Muscle of back (tissue), 11 donors: Measurements from ENCODE around the gene PRKCE. TPM values are rescaled to one million over a fixed set of nuclear protein-coding genes. Genes with fewer than 3 reads are reported as not detected.
A peak's percentile ranks its signal among the peaks of the same experiment; 100 is the strongest.

Experiments
- DNase-seq, 3 donors: peaks; one replicate each; pipeline versions ENCODE4 v3.0.0 to v3.0.0-alpha.2; 2013
- polyA plus RNA-seq, 10 donors: library from polyadenylated mRNA; unstranded; fragments of 120-200 nt; gene quantifications; one replicate each; pipeline ENCODE4 v1.2.1, GENCODE V29; 2013; ENCODE audit not compliant: insufficient read length in 10 of 10

Gene PRKCE
- polyA plus RNA-seq, 10 donors: 4.6 to 7.8 (median 6.1) TPM

- DNase-seq: peak in 1 of 3 donors; percentile 36
Measured at GRCh38 chr2:45724335-45724734, 72.9 kb downstream of the PRKCE start.

DNA sequence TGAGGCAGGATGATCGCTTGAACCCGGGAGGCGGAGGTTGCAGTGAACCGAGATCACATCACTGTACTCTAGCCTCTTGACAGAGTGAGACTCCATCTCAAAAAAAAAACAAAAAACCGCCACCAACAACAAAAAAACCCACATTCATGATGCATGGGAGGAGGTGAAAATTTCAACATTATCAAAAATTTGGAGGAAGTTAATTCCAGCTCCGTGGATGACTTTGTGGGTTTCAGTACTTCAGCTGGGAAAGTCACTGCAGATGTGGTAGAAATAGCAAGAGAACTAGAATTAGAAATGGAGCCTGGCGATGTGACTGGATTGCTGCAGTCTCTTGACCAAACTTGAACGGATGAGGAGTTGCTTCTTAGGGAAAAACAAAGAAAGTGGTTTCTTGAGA, 74.3 kb downstream of the PRKCE start:
- no peak for DNase-seq

DNA sequence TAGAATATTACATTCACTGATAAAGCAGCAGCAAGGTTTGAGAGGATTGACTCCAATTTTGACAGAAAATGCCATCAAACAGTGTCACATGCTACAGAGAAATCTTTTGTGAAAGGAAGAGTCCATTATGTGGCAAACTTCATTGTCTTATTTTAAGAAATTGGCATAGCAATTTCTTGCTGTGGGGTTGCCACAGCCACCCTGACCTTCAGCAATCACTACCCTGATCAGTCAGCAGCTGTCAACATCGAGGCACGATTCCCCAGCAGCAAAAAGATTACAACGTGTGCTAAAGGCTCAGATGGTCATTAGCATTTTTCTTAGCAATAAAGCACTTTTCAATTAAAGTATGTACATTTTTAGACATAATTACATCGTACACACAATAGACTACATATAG, 74.7 kb downstream of the PRKCE start:
- no peak for DNase-seq

- no peak for DNase-seq
Measured at GRCh38 chr2:45728458-45728942, 77.0 kb downstream of the PRKCE start.

- no peak for DNase-seq
Measured at GRCh38 chr2:45729753-45730512, 78.5 kb downstream of the PRKCE start.

DNA sequence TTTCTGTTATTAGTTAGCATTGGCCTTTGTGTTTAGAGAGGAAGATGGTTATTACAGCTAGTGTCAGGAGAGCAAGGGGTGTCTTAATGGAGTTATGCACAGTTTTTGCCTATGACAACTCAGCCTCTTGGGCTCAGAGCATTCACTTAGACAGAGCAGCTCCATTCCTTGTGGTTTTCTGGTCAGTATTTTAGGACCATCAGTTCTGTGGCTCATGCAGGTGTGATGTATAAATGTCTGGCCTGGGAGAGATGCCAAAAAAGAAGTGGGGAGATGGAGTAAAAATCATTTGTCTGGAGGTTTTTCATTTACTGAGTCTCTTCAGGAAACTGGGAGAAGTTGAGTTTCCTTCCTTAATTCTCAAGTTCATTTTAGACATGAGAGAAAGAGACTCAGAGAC, 79.7 kb downstream of the PRKCE start:
- DNase-seq: no peak

DNA sequence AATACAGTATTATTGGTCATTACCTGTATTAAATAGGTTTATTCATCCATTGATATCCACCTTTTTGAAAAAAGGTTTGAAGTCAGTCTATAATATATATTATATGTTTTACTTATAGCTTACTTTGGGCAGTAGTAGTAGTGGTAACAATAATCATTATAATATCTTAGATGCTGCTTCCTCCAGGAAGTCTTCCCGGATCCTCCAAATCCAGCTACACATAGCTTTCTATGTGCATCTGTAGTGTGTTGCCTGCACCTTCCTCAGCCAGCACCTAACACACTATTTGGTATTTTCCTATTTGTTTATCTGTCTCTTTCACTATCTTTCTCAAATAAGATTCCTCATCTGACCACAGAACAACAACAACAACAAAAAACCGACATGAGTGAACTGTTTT, 81.0 kb downstream of the PRKCE start:
- no peak for DNase-seq

- no peak for DNase-seq
Measured at GRCh38 chr2:45732946-45733345, 81.5 kb downstream of the PRKCE start.

DNA sequence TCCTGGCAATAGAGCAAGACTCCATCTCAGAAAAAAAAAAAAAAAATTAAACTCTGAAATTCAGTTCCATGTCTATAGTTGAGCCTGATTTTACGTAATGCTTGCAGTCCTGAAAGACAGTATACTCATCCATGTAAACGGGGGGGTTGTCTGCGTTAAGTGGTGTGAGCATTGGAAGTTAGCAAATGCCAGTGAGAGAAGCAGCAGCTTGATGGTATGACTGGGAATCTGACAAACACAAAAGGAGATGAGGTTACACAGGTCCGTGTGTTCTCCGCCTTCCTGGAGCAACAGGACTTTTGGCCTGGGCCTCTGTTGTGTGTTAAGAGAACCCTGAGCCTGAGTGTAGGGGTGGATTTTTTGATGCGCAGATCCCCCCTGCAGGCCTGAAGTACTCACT, 82.9 kb downstream of the PRKCE start:
- DNase-seq: no peak

DNA sequence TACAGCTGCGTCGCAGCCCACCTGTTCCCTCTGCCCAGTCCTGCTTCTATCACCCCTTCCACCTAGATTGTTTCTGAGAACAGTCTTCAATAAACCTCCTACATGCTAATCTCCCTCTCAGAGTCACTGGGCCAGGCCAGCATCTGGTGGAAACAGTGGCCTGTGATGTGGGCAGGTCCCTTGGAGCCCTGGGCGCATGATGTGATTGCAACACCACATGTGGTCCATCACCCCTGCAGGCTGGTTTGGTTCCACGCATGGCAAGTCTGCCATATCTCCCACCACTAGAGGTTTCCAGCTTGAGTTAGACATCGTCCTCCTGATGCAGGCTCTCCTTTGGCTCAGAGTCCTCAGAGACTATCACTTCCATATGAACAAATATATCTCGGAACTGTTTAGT, 83.5 kb downstream of the PRKCE start:
- DNase-seq: no peak

GRCh38 chr2:45736757-45737704, 85.6 kb downstream of the PRKCE start:
- no peak for DNase-seq

DNA sequence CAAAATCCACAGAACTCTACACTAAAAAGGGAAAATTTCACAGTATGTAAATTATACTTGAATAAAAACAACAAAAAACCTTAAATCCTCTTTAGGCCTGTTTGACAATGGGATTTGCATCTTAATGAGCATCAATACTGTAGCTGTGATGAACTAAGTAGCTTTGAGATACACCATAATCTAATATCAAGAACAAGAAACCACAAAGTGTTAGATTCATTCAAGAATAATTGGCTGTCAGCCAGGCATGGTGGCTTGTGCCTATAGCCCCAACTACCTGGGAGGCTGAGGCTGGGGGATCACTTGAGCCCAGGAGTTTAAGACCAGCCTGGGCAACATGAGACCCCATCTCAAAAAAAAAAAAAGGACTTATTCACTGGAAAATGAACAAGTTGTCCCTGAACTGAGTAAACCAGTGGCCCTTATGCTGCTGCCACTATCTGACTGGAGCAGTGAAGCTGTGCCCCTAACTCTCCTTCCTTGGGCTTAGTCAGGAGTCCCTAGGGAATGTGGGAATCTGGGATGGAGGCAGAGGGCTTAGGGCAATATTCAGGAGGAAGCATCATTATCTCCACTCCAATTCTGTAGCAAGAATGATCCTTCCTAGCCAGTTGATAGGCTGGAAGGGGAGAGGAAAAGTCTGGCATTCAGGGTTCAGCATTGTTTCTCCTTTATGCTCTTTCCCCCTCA, 88.5 kb downstream of the PRKCE start:
- peak in 1 of 3 donors; percentile 29 for DNase-seq

- DNase-seq: no peak
Measured at GRCh38 chr2:45741161-45741850, 89.8 kb downstream of the PRKCE start.

DNA sequence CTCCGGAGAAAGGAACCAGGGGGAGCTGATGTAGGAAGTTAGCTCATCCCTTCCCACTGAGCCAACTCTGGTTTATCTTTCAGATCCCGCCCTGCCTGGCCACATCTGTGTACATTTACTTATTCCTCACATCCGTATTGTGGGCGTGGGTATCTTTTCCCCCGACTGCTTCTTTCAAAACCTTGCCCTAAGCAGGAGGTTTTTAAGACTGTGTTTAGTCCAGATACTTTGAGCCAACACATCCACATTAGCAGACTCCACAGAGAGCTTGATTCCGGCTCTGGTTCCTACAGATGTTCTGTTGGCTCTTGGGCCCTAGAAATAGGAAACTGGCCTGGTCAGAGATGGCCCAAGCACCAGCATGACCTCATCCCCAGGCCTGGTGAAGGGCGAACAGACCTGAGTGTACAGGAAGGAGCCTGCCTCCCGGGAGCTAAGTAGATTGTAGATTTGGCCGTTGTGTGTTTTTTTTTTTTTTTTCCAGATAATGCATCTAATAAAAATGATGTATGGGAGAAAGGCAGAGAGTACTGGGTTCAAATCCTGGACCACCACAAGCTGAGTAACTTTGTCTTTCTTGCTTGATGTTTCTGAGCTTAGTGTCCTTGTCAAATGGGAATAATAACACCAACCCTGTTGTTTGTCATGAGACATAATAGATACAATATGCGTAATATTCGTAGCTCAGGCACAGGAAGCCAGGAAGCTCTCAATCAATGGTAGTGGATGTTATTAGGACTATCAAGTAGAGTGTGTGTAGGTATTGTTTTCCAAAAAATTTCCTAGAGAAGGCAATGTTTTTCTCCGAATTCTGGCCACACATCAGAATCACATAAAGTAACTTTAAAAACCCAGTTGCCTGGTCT, 92.3 kb downstream of the PRKCE start:
- DNase-seq: peak; percentile 67 to 95 (median 87)

- no peak for DNase-seq
Measured at GRCh38 chr2:45745231-45745630, 93.8 kb downstream of the PRKCE start.

- no peak for DNase-seq
Measured at GRCh38 chr2:45746888-45747287, 95.4 kb downstream of the PRKCE start.

DNA sequence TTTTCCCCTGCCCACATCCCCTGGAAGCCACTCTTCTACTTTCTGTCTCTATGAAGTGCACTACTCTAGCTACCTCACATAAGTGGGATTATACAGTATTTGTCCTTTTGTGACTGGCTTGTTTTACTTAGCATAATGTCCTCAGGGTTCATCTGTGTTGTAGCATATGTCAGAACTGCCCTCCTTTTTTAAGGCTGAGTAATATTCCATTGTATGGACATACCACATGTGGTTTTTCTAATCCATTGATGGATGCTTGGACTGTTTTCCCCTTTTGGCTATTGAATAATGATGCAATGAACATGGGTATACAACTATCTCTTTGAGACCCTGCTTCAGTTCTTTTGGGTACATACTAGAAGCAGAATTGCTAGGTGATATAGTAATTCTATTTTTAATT, 95.9 kb downstream of the PRKCE start:
- no peak for DNase-seq

DNA sequence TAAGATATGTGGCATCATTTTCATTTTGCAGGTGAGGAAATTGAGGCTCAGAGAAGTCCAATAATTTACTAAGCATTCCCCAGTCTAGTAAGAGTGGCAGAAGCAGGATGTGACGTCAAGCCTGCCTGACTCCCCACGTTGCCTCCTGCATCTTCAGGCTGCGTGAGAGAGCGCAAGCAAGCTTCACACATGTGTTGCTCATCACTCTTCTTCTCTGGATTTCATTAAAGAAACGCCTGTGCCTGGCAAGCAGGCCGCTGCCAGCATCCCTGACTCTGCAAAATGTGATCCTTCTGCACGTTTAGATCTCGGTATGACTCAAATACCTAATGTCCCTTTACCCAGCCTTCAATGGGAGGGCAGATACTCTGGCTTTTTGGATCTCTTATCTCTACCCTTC, 96.8 kb downstream of the PRKCE start:
- DNase-seq: peak; percentile 46 to 91 (median 67)

GRCh38 chr2:45750001-45750400, 98.5 kb downstream of the PRKCE start:
- no peak for DNase-seq

- no peak for DNase-seq
Measured at GRCh38 chr2:45750484-45750883, 99.0 kb downstream of the PRKCE start.

GRCh38 chr2:45753381-45753780, 101.9 kb downstream of the PRKCE start:
- DNase-seq: no peak
